Transverse colon (tissue), 4 donors: ENCODE measurements around the gene PCBD1. TPM values are rescaled to one million over a fixed set of nuclear protein-coding genes. Genes with fewer than 3 reads are reported as not detected.

Experiments used
- DNase-seq: peaks from one replicate; pipeline ENCODE4 v3.0.0-alpha.2; 2019
- H3K27ac ChIP-seq, 4 donors: fragments of 200-600 bp; sonication (generic); 2 replicates each; pipeline ENCODE4 v1.5.1; 2016 to 2018; ENCODE audit warnings: inconsistent platforms in 4 of 4
- H3K27me3 ChIP-seq: fragments of 200-600 bp; sonication (generic); 2 replicates; pipeline ENCODE4 v1.5.1; 2017; ENCODE audit warnings: inconsistent platforms
- H3K36me3 ChIP-seq, 4 donors: fragments of 200-600 bp; sonication (generic); 2 replicates each; pipeline ENCODE4 v1.5.1; 2017 to 2019; ENCODE audit warnings: inconsistent platforms in 4 of 4
- H3K4me1 ChIP-seq, 4 donors: fragments of 200-600 bp; sonication (generic); 2 replicates each; pipeline ENCODE4 v1.5.1; 2017 to 2020; ENCODE audit warnings: inconsistent platforms in 4 of 4
- H3K4me3 ChIP-seq, 4 donors: fragments of 200-600 bp; sonication (generic); 1 replicate in 1 of 4; 2 replicates in 3 of 4; pipeline versions ENCODE4 v1.5.1 to v1.6.1; 2017 to 2019; ENCODE audit warnings: inconsistent platforms in 4 of 4
- H3K9me3 ChIP-seq, 2 donors: fragments of 200-600 bp; sonication (generic); 2 replicates each; pipeline ENCODE4 v1.5.1; 2017 to 2019; ENCODE audit warnings: inconsistent platforms in 2 of 2
- CTCF ChIP-seq, 5 experiments: fragments of 200-600 bp in 3 of 5; fragments of 450-650 bp in 2 of 5; sonication (generic) in 3 of 5; IDR thresholded peaks; 1 replicate in 2 of 5; 2 replicates in 3 of 5; pipeline ENCODE4 v1.5.1; 2016 to 2017; ENCODE audit warnings: antibody characterized with exemption in 5 of 5, inconsistent platforms in 3 of 5, mild to moderate bottlenecking in 2 of 5, moderate library complexity in 1 of 5
- EP300 ChIP-seq: sonication (generic); formaldehyde crosslinking; IDR thresholded peaks from one replicate; pipeline ENCODE4 v1.6.1; 2017; ENCODE audit warnings: antibody characterized with exemption, low read depth
- POLR2A ChIP-seq: fragments of 450-650 bp; IDR thresholded peaks from one replicate; pipeline ENCODE4 v1.6.1; 2016; ENCODE audit warnings: antibody characterized with exemption, mild to moderate bottlenecking, moderate library complexity
- POLR2AphosphoS5 ChIP-seq, 3 donors: sonication (generic); formaldehyde crosslinking; IDR thresholded peaks; one replicate each; pipeline ENCODE4 v1.6.1; 2016; ENCODE audit warnings: antibody characterized with exemption in 3 of 3
- WGBS, 2 donors: methylation state at CpG; one replicate each; pipeline ENCODE4 v1.1.5; 2018; ENCODE audit warnings: low coverage in 1 of 2; 5-methylcytosine and 5-hydroxymethylcytosine counted together
- in situ Hi-C, 4 donors: fragments of 200-750 bp; cut with MboI; loops; one replicate each; pipeline versions ENCODE4 v1.15.0 to v1.15.1; 2017; ENCODE audit warnings: low sequenced_read_pairs in 3 of 4, low pct_ligation_motif_present in 1 of 4, low pct_unique_long_range_greater_than_20kb in 1 of 4
- intact Hi-C: fragments of 100-400 bp; cut with DNase I; formaldehyde crosslinking; loops from one replicate; pipeline ENCODE4 v1.15.1; 2023; ENCODE audit warnings: low total_unique reads
- total RNA-seq, 4 donors: library from RNA; depleted of rRNA; stranded (reverse); fragments of >200 nt; gene quantifications; one replicate each; pipeline ENCODE4 v1.1.0, GENCODE V29; 2016

The PCBD1 gene
- total RNA-seq, 4 donors from 2014 or later: 21.7 to 69.6 (median 44.8) TPM

GRCh38 chr10:70834441-70835151, 53.8 kb downstream of the PCBD1 start:
- DNase-seq: no peak
- in situ Hi-C loops (no loop called here), intact Hi-C loops (no loop called here)
- 85 to 93% methylated on average over 5 to 7 of the region's 7 CpGs for WGBS, 2 donors
- Histone ChIP-seq H3K27ac (no peak overlapping the region), H3K36me3 (no peaks in the 10 kb centered on the region), H3K4me1 (peaks cover 0 to 41% (median 20%) of the 10 kb centered on the region in 4 donors), H3K9me3 (no peaks in the 10 kb centered on the region), H3K4me3 (no peak overlapping the region), H3K27me3 (no peaks in the 10 kb centered on the region)
- TF ChIP-seq EP300: no peak
- TF ChIP-seq CTCF (IDR thresholded peaks at IDR 0.05): no peak
- no peak for TF ChIP-seq POLR2A

DNA sequence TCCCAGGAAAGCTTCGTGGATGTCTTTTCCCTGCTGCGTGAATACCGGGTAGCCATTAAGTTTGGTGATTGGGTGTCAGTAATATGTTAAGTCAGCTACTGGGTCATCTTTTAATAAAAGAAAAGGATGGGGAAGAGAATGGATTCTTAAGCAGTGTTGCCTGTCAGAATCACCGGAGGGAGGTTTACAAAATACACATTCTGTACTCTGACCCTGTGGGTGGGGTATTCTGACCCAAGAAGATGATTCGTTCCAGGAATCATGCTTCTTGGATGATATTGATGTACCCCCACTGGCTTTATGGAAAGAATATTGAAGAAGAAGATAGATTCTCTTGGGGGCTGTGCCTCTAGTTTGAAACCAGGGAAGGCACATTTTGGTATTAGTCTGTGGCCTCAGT, 54.3 kb downstream of the PCBD1 start:
- Histone ChIP-seq H3K27ac (no peak overlapping the region), H3K4me1 (peaks cover under 1 to 46% (median 25%) of the 10 kb centered on the region in 4 donors), H3K4me3 (no peak overlapping the region), H3K9me3 (no peaks in the 10 kb centered on the region), H3K27me3 (no peaks in the 10 kb centered on the region), H3K36me3 (no peaks in the 10 kb centered on the region)
- 67 to 78% methylated on average over 1 to 5 of the region's 5 CpGs for WGBS, 2 donors
- intact Hi-C loops (no loop called here), in situ Hi-C loops (no loop called here)
- no peak for DNase-seq
- TF ChIP-seq CTCF (IDR thresholded peaks at IDR 0.05) (no peak), EP300 (no peak), POLR2AphosphoS5 (IDR thresholded peaks at IDR 0.05) (no peak)

DNA sequence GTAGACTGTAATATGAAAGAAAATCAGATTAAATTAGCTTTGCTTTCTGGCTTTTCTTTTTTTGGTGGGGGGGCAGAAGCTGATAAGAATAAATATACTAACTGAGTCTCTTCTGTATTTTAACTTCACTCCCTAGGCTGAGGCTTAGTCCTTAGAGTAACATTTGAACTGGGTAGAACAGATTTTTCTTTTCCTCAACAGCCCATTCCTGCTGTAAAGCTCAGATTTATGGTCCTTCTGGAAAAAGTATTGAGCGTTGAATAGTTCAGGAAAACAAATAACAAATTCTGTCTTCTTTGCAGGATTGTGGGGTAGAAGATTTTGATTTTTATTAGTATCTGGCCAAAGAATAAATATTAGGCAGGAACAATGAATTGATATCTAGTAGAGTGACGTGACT, 54.8 kb downstream of the PCBD1 start:
- TF ChIP-seq EP300 (no peak), POLR2AphosphoS5 (IDR thresholded peaks at IDR 0.05) (no peak), CTCF (IDR thresholded peaks at IDR 0.05) (no peak), POLR2A (no peak)
- in situ Hi-C loops (no loop called here), intact Hi-C loops (no loop called here)
- Histone ChIP-seq H3K4me1 (peaks cover 4 to 50% (median 28%) of the 10 kb centered on the region in 4 donors), H3K27ac (peak overlapping the region in 1 of 4 donors; percentile 0), H3K9me3 (no peaks in the 10 kb centered on the region), H3K36me3 (no peaks in the 10 kb centered on the region), H3K4me3 (no peak overlapping the region), H3K27me3 (no peaks in the 10 kb centered on the region)
- DNase-seq: no peak
- 58 to 80% methylated on average over 2 of the region's 2 CpGs for WGBS, 2 donors

Other genes starting within 250 kb of the PCBD1 start
- 1 to 10 TPM in 2 of 4 donors, under 1 TPM in 2; 0.95 to 3.8 (median 1.4) TPM for gene ADAMTS14, start 216.1 kb downstream of the PCBD1 start, total RNA-seq
- gene TBATA, start 103.2 kb downstream of the PCBD1 start, total RNA-seq: not detected
- 10 to 100 TPM; 24.9 to 65.4 (median 61.3) TPM for gene SGPL1, start 72.6 kb downstream of the PCBD1 start, total RNA-seq